Measurements from ENCODE around the gene TMEM106C.

Gene TMEM106C

DNA sequence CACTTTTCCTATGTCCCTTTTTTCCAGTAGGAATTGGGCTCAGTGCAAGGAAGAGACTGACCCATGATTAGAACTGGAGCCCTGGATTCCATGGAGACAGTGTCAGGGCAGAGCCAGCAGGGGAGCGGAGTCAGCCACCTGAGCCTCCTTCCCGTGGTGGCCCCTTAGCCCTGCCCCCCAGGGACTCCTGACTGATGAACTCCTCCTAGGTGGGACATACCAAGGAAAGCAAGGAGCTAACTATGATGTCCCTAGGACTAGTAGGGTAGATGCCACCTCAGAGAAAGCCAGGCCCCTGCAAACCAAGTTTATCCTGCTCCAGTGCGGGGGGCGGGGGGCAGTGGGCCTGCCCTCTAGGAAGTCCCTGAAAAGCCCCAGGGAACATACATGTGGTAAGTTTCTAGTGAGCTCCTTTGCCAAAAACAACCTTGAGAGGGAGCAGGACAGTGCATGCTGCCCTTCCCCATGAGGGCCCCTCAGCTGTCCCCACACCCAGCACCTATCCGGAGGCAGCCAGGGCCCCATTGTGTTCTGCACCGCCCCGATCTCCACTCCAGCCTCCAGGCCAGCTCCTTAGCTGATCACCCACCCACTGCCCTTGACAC is 47.1 kb downstream of the TMEM106C start:
- in situ Hi-C loops (cut with HindIII; ENCODE audit: low sequenced_read_pairs) = no loop called here

GRCh38 chr12:48012070-48012469 is 48.7 kb downstream of the TMEM106C start:
- in situ Hi-C loops (cut with HindIII; ENCODE audit: low sequenced_read_pairs) = no loop called here

DNA sequence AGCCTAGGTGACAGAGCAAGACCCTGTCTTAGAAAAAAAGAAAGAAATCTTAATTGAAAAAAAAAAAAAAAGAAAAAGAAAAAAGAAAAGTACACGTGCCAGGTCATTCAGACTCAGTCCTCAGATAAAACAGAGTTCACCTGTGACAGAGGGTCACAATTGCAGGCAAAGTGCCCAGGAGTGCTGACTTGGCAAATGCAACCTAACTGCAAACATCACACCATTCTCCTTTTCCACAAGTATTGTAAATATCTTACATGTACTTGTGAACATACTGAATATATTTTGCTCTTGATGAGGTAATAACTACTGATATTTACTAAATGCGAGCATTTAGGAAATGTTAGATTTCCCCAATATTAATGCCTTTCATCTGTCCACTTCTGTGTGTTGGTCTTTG is 49.9 kb downstream of the TMEM106C start:
- in situ Hi-C loops (cut with HindIII; ENCODE audit: low sequenced_read_pairs) = no loop called here

DNA sequence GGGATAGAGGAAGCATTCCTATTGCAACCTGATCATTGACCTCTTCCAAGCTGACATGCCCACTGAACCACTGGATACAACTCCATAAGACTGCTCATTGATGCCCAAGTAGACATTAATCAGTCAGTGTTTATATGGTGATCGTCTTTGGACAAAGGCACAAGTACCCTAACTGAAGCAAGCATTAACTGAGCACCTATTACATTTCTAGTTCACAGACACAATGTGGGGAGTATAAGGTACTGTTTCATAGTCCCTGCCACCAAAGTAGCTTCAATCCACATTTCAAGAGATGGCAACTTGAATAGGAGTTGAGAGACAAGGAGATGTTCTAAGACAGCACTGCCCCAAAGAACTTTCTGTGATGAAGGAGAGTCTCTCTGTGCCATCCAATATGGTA is 51.7 kb downstream of the TMEM106C start:
- in situ Hi-C loops (cut with HindIII; ENCODE audit: low sequenced_read_pairs) = no loop called here

GRCh38 chr12:48015954-48016353 is 52.6 kb downstream of the TMEM106C start:
- in situ Hi-C loops (cut with HindIII; ENCODE audit: low sequenced_read_pairs) = no loop called here

GRCh38 chr12:48016373-48017020 is 53.1 kb downstream of the TMEM106C start:
- in situ Hi-C loops (cut with HindIII; ENCODE audit: low sequenced_read_pairs) = no loop called here

GRCh38 chr12:48017496-48017895 is 54.1 kb downstream of the TMEM106C start:
- in situ Hi-C loops (cut with HindIII; ENCODE audit: low sequenced_read_pairs) = no loop called here

DNA sequence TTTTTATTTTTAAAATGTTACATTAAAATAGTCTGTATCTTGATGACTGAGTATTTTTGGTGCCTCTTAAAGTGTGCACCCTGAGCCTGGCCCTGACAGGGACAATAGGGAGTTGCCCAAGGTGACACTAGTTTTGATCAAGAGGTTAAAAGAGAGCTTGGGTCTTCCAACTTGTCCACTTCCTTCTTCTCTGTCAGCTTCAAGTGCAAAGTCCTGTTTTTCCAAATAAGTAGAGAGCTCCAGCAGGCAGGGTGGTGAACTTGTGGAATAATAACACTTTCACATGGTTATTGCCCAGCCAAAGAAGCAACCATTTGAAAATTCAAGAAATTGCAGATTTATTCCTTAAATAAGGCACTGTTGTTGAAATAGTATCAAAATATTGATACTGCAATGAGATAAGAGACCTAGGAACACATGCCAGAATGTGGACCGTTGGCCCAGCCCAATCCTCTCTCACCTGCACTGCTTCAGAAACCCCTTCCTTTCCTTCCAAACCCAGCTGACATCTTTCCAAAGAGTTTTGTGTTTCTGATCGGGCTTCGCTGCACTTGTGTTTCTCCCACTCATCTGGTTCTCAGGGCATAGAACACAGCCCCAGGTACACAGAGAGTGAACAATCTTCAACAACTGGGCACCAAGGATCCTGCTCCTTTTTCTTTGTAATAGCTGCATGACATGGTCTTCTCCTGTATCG is 54.7 kb downstream of the TMEM106C start:
- in situ Hi-C loops (cut with HindIII; ENCODE audit: low sequenced_read_pairs) = no loop called here

All from endothelial cell of hepatic sinusoid (primary cell).